Neural cell (in vitro differentiated cells): ENCODE measurements around the gene TMEM53. TPM values are rescaled to one million over a fixed set of nuclear protein-coding genes. Genes with fewer than 3 reads are reported as not detected.

Source experiments
- H2AFZ ChIP-seq: fragments of 200-600, 300-800 bp; sonication (generic), shearing (Covaris generic); 2 replicates; pipeline ENCODE4 v1.6.0; 2014; ENCODE audit warnings: low read depth, mild to moderate bottlenecking, antibody characterized with exemption, low read length, moderate library complexity
- H3F3A ChIP-seq: fragments of 200-600 bp; shearing (Covaris generic); 2 replicates; pipeline ENCODE4 v1.6.1; 2016; ENCODE audit warnings: mild to moderate bottlenecking, moderate library complexity, mixed read lengths, antibody characterized with exemption, low read length; ENCODE audit not compliant: insufficient read depth, poor library complexity, severe bottlenecking
- H3K27ac ChIP-seq: fragments of 200-600, 300-800 bp; sonication (generic), shearing (Covaris generic); 2 replicates; pipeline ENCODE4 v1.5.1; 2014; ENCODE audit warnings: mild to moderate bottlenecking, low read length, moderate library complexity
- H3K27me3 ChIP-seq: fragments of 300-800, 200-600 bp; sonication (generic), shearing (Covaris generic); 2 replicates; pipeline ENCODE4 v1.6.0; 2014; ENCODE audit warnings: mild to moderate bottlenecking, low read depth, low read length, moderate library complexity; ENCODE audit not compliant: insufficient read depth
- H3K36me3 ChIP-seq: fragments of 300-800, 200-600 bp; sonication (generic), shearing (Covaris generic); 2 replicates; pipeline ENCODE4 v1.5.1; 2014; ENCODE audit warnings: mild to moderate bottlenecking, antibody characterized with exemption, low read length, moderate library complexity; ENCODE audit not compliant: insufficient read depth
- H3K4me2 ChIP-seq: fragments of 300-800, 200-600 bp; sonication (generic), shearing (Covaris generic); 2 replicates; pipeline ENCODE4 v1.6.0; 2014; ENCODE audit warnings: mild to moderate bottlenecking, low read length
- H3K4me3 ChIP-seq: fragments of 300-800, 200-600 bp; sonication (generic), shearing (Covaris generic); 2 replicates; pipeline ENCODE4 v1.5.1; 2014; ENCODE audit warnings: mild to moderate bottlenecking, low read length, moderate library complexity
- H3K79me2 ChIP-seq: fragments of 200-600 bp; shearing (Covaris generic); replicated peaks from 2 replicates; pipeline ENCODE4 v1.6.0; 2014; ENCODE audit warnings: mild to moderate bottlenecking, low read length, moderate library complexity; ENCODE audit not compliant: insufficient read depth
- H3K9ac ChIP-seq: fragments of 300-800, 200-600 bp; sonication (generic), shearing (Covaris generic); 2 replicates; pipeline ENCODE4 v1.6.1; 2016; ENCODE audit warnings: mild to moderate bottlenecking, low read length, mixed read lengths
- H3K9me2 ChIP-seq: fragments of 200-600 bp; shearing (Covaris generic); 2 replicates; pipeline ENCODE4 v1.6.1; 2016; ENCODE audit warnings: mild to moderate bottlenecking, low read length, mixed read lengths; ENCODE audit not compliant: insufficient read depth
- H3K9me3 ChIP-seq: fragments of 200-600, 300-800 bp; sonication (generic), shearing (Covaris generic); 2 replicates; pipeline ENCODE4 v1.6.1; 2016; ENCODE audit warnings: mild to moderate bottlenecking, mixed run types, low read length, moderate library complexity, mixed read lengths
- H4K20me1 ChIP-seq: fragments of 200-600 bp; shearing (Covaris generic); 2 replicates; pipeline ENCODE4 v1.6.1; 2016; ENCODE audit warnings: mild to moderate bottlenecking, mixed run types; ENCODE audit not compliant: insufficient read depth
- EP300 ChIP-seq: fragments of 450-650 bp; conservative IDR thresholded peaks from 2 replicates; pipeline ENCODE4 v1.6.1; 2014; ENCODE audit warnings: antibody characterized with exemption, mild to moderate bottlenecking, moderate library complexity; ENCODE audit not compliant: poor library complexity, severe bottlenecking
- EZH2 ChIP-seq: fragments of 200-600, 300-800 bp; shearing (Covaris generic), sonication (generic); IDR thresholded peaks from 2 replicates; pipeline ENCODE4 v1.6.1; 2014; ENCODE audit warnings: antibody characterized with exemption, low read length, borderline replicate concordance, mild to moderate bottlenecking; ENCODE audit not compliant: insufficient read depth, poor library complexity, severe bottlenecking
- MXI1 ChIP-seq: fragments of 450-650 bp; conservative IDR thresholded peaks from 2 replicates; pipeline ENCODE4 v1.6.1; 2014; ENCODE audit warnings: antibody characterized with exemption, mild to moderate bottlenecking; ENCODE audit not compliant: poor library complexity, severe bottlenecking
- POLR2AphosphoS5 ChIP-seq: IDR thresholded peaks from 2 replicates; pipeline ENCODE4 v1.6.1; 2012
- RAD21 ChIP-seq: fragments of 450-650 bp; conservative IDR thresholded peaks from 2 replicates; pipeline ENCODE4 v1.6.1; 2014; ENCODE audit warnings: antibody characterized with exemption, mild to moderate bottlenecking, moderate library complexity
- SMC3 ChIP-seq: fragments of 450-650 bp; conservative IDR thresholded peaks from 2 replicates; pipeline ENCODE4 v1.6.1; 2014; ENCODE audit warnings: antibody characterized with exemption, mild to moderate bottlenecking, moderate library complexity; ENCODE audit not compliant: poor library complexity
- TAF1 ChIP-seq: IDR thresholded peaks from 2 replicates; pipeline ENCODE4 v1.6.1; 2012; ENCODE audit warnings: low read depth
- polyA plus RNA-seq: library from polyadenylated mRNA; depleted of rRNA; stranded (reverse); fragments of >200 nt; gene quantifications from 2 replicates; pipeline ENCODE4 v1.2.3, GENCODE V29; 2014
- TF ChIP-seq, protein P1 (sequence below): fragments of 450-650 bp; IDR thresholded peaks from 2 replicates; pipeline ENCODE4 v1.5.1; 2014; ENCODE audit warnings: antibody characterized with exemption, mild to moderate bottlenecking, moderate library complexity; ENCODE audit not compliant: poor library complexity, severe bottlenecking
- TF ChIP-seq, protein P2 (sequence below): IDR thresholded peaks from 2 replicates; pipeline ENCODE4 v1.6.1; 2012; ENCODE audit warnings: borderline replicate concordance

TMEM53 gene
- polyA plus RNA-seq, 1 donor from 2014 or later = 13.4 TPM

DNA sequence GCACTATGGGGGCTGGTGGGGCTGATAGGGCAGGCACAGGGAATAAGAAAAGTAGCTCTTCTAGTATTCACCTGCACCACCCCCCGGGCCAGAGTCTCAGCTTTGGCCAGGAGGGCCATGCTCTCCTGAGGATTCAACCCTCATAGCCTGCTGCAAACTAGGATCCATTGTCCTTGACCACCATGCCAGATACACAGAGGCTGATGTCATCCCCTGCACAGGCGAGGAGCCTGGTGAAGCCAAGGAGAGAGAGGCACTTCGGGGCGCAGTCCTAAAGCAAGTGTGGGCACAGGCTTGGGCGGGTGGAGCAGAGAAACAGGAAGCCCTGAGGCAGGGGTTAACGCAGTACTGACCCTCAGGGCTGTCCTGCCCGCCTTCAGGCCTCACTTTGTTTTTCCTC is 29.5 kb downstream of the TMEM53 start:
- Histone ChIP-seq H3K27me3 (no peaks in the 10 kb centered on the region), H3K4me3 (no peak overlapping the region), H3F3A (no peaks in the 10 kb centered on the region), H3K9ac (no peak overlapping the region), H3K36me3 (no peaks in the 10 kb centered on the region), H3K4me2 (no peak overlapping the region), H4K20me1 (no peaks in the 10 kb centered on the region), H3K9me2 (no peaks in the 10 kb centered on the region), H3K79me2 (no peaks in the 10 kb centered on the region), H3K27ac (no peak overlapping the region), H2AFZ (no peak overlapping the region), H3K9me3 (no peaks in the 10 kb centered on the region)
- TF ChIP-seq, protein P1, sequence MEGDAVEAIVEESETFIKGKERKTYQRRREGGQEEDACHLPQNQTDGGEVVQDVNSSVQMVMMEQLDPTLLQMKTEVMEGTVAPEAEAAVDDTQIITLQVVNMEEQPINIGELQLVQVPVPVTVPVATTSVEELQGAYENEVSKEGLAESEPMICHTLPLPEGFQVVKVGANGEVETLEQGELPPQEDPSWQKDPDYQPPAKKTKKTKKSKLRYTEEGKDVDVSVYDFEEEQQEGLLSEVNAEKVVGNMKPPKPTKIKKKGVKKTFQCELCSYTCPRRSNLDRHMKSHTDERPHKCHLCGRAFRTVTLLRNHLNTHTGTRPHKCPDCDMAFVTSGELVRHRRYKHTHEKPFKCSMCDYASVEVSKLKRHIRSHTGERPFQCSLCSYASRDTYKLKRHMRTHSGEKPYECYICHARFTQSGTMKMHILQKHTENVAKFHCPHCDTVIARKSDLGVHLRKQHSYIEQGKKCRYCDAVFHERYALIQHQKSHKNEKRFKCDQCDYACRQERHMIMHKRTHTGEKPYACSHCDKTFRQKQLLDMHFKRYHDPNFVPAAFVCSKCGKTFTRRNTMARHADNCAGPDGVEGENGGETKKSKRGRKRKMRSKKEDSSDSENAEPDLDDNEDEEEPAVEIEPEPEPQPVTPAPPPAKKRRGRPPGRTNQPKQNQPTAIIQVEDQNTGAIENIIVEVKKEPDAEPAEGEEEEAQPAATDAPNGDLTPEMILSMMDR = no peak
- no peak for TF ChIP-seq MXI1
- TF ChIP-seq RAD21 = no peak
- no peak for TF ChIP-seq EZH2
- TF ChIP-seq EP300 = no peak
- no peak for TF ChIP-seq POLR2AphosphoS5
- TF ChIP-seq SMC3 = no peak
- TF ChIP-seq TAF1 = no peak
- TF ChIP-seq, protein P2, sequence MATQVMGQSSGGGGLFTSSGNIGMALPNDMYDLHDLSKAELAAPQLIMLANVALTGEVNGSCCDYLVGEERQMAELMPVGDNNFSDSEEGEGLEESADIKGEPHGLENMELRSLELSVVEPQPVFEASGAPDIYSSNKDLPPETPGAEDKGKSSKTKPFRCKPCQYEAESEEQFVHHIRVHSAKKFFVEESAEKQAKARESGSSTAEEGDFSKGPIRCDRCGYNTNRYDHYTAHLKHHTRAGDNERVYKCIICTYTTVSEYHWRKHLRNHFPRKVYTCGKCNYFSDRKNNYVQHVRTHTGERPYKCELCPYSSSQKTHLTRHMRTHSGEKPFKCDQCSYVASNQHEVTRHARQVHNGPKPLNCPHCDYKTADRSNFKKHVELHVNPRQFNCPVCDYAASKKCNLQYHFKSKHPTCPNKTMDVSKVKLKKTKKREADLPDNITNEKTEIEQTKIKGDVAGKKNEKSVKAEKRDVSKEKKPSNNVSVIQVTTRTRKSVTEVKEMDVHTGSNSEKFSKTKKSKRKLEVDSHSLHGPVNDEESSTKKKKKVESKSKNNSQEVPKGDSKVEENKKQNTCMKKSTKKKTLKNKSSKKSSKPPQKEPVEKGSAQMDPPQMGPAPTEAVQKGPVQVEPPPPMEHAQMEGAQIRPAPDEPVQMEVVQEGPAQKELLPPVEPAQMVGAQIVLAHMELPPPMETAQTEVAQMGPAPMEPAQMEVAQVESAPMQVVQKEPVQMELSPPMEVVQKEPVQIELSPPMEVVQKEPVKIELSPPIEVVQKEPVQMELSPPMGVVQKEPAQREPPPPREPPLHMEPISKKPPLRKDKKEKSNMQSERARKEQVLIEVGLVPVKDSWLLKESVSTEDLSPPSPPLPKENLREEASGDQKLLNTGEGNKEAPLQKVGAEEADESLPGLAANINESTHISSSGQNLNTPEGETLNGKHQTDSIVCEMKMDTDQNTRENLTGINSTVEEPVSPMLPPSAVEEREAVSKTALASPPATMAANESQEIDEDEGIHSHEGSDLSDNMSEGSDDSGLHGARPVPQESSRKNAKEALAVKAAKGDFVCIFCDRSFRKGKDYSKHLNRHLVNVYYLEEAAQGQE = no peak

DNA sequence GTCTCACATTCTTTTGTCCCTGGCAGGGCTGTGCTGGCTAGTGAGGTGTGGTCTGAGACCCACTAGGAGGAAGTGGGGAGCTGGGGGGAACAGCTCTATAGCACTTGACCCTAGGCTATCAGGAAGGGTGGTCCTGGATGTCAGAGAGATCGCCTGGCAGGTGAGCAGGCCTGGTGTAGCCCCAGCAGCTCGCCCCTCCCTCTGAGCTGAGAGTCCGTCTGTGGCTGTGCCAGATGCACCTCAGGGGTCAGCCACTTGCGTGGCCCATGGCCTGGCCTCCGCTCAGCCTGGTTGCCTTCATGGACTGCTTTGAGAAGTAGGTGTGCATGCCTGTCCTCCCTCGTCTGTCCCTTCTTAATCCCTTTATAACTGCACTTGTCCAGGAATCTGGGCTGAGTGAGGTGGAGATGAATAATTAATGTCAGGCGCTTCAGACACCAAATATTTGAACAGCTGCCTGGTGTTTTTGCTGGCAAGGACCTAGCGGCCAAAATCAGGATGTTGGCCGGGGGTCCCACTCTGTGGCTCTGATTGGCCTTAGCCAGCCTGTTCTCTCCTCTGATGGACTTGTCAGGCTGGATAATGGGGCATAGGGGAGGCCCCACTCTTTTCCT is 30.5 kb downstream of the TMEM53 start:
- H3F3A ChIP-seq = no peaks in the 10 kb centered on the region
- no peaks in the 10 kb centered on the region for H3K79me2 ChIP-seq
- H2AFZ ChIP-seq = no peak overlapping the region
- H3K9me3 ChIP-seq = no peaks in the 10 kb centered on the region
- no peaks in the 10 kb centered on the region for H3K36me3 ChIP-seq
- no peaks in the 10 kb centered on the region for H4K20me1 ChIP-seq
- TF ChIP-seq SMC3 (no peak), RAD21 (no peak), EZH2 (no peak), EP300 (no peak), MXI1 (no peak), TAF1 (no peak), POLR2AphosphoS5 (no peak)
- TF ChIP-seq, protein P1 = no peak
- TF ChIP-seq, protein P2 = no peak
- H3K27ac ChIP-seq = no peak overlapping the region
- no peaks in the 10 kb centered on the region for H3K9me2 ChIP-seq
- no peak overlapping the region for H3K4me3 ChIP-seq
- H3K27me3 ChIP-seq = no peaks in the 10 kb centered on the region
- no peak overlapping the region for H3K9ac ChIP-seq
- no peak overlapping the region for H3K4me2 ChIP-seq
